AG04450 (cell line): ENCODE results near the gene SLC39A11. TPM values are rescaled to one million over a fixed set of nuclear protein-coding genes. Genes with fewer than 3 reads are reported as not detected.
"Not testable (repeated sequence)": the region's sequence is repeated elsewhere in the genome, so short reads cannot be mapped to it uniquely, and the experiment has no call there.

Experiments used
- CTCF ChIA-PET: fragments of 300-600, 350-600 bp; formaldehyde crosslinking; extraction: SDS; loops from one replicate; lab custom pipeline; 2022; ENCODE audit warnings: antibody characterized with exemption, inconsistent platforms; lab: Charles Lee
- POLR2A ChIA-PET: fragments of 350-600 bp; formaldehyde crosslinking; extraction: SDS; loops from one replicate; lab custom pipeline; 2021; ENCODE audit warnings: antibody characterized with exemption, inconsistent platforms; lab: Yijun Ruan, JAX
- DNase-seq: peaks from one replicate; pipeline ENCODE4 v3.0.0-alpha.2; 2011; ENCODE audit warnings: low read depth, low spot score
- H3K27ac ChIP-seq: one replicate; pipeline ENCODE4 v1.5.1; 2012; ENCODE audit warnings: low read depth, low read length, control low read depth
- H3K27me3 ChIP-seq: one replicate; pipeline ENCODE4 v1.6.0; 2012; ENCODE audit warnings: low read length; ENCODE audit not compliant: control insufficient read depth, insufficient read depth
- H3K4me3 ChIP-seq: 2 replicates; pipeline ENCODE4 v1.5.1; 2011; ENCODE audit warnings: mild to moderate bottlenecking, low read depth, low read length, control low read depth
- H3K9me3 ChIP-seq: 2 replicates; pipeline ENCODE4 v1.5.1; 2012; ENCODE audit warnings: low read length; ENCODE audit not compliant: control insufficient read depth, insufficient read depth
- polyA plus RNA-seq: library from polyadenylated mRNA; depleted of rRNA; stranded (reverse); fragments of >200 nt; gene quantifications from 2 replicates; pipeline ENCODE4 v1.2.3, GENCODE V29; 2011
- TF ChIP-seq, protein P1 (sequence below): IDR thresholded peaks from 2 replicates; pipeline ENCODE4 v1.5.1; 2011; ENCODE audit warnings: low read depth, low read length, control low read depth, inconsistent platforms

SLC39A11 gene
- polyA plus RNA-seq, 1 experiment = 18.0 TPM

DNA sequence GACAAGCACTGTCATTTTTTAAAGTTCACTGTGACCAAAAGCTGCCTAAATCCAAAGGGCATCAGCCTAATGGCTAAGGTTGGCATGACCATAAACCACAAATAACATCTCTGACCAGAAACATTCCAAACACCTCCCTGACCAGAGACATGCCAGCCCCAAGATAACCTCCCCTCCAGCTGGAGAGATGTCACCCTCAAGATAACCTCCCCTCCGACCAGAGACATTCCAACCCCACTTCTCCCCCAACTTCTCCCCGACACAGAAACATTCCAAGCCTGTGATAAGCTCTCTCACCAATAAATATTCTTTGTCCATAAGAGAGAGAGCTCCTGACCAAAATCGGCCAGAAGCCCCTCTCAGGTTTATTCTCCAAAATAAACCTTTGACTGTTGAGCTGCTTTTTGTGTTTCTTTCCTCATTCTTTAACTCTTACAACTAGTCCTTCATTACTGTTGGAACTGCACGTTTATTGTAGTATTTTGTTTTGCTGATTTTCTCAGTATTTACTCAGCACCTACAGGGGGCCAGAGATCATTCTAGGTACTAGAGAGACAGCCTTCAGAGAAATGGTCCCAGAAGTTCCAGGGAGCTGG is 325.6 kb downstream of the SLC39A11 start:
- Histone ChIP-seq H3K4me3 (no peak overlapping the region), H3K9me3 (peaks cover 5% of the 10 kb centered on the region), H3K27ac (no peak overlapping the region), H3K27me3 (no peaks in the 10 kb centered on the region)
- CTCF ChIA-PET = interaction anchor here (0.5 to 0.6 kb wide), 2 partner anchors 397 to 594 kb away, joined by 5 to 7 read pairs; no protein-coding TSS in a partner anchor
- DNase-seq = no peak
- POLR2A ChIA-PET = interaction anchor here (0.9 kb wide), 1 partner anchor 63 kb away, joined by 3 read pairs; no protein-coding TSS in a partner anchor
- TF ChIP-seq, protein P1, sequence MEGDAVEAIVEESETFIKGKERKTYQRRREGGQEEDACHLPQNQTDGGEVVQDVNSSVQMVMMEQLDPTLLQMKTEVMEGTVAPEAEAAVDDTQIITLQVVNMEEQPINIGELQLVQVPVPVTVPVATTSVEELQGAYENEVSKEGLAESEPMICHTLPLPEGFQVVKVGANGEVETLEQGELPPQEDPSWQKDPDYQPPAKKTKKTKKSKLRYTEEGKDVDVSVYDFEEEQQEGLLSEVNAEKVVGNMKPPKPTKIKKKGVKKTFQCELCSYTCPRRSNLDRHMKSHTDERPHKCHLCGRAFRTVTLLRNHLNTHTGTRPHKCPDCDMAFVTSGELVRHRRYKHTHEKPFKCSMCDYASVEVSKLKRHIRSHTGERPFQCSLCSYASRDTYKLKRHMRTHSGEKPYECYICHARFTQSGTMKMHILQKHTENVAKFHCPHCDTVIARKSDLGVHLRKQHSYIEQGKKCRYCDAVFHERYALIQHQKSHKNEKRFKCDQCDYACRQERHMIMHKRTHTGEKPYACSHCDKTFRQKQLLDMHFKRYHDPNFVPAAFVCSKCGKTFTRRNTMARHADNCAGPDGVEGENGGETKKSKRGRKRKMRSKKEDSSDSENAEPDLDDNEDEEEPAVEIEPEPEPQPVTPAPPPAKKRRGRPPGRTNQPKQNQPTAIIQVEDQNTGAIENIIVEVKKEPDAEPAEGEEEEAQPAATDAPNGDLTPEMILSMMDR = no peak

DNA sequence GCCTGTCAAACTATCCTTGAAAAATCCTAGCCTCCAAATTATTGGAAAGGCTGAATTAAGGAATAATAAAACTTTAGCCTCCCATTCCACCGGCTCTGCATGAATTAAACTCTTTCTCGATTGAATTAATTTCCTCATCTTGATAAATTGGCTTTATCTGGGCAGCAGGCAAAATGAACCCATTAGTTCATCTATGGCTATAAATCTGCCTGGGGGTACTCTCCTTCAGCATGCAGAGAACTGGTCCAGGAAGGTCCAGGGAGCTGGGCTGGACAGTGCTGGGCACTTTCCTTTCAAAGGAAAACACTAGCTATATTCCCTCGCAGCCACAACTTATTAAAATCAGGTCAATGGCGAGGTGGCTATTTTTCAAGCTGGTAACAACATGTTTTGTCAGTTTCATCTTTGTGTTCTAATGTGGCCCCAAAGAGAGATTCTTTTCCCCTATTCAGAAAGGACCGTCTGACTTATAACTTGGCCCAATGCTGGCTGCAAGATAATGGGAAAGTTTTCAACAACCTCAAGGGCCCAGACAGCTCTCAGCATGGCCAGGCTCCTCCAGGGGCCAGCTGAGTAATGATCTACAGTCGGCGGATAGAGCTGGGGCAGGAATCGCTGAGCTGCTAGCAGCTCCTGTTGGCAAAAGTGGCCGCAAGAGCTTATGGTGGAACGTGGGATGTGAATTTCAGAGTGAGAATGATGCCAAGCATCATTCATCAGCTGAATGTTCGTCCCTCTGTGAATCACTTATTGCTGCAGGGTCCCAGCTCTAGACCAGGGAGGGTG is 326.9 kb downstream of the SLC39A11 start:
- no peak overlapping the region for H3K4me3 ChIP-seq
- ChIA-PET CTCF (interaction anchor here (0.9 to 1.9 kb wide), 2 partner anchors 209 to 424 kb away, joined by 3 to 4 read pairs; no protein-coding TSS in a partner anchor), POLR2A (no interaction called here)
- no peak for DNase-seq
- peaks cover 5% of the 10 kb centered on the region for H3K9me3 ChIP-seq
- no peak overlapping the region for H3K27ac ChIP-seq
- no peaks in the 10 kb centered on the region for H3K27me3 ChIP-seq
- TF ChIP-seq, protein P1 = no peak

DNA sequence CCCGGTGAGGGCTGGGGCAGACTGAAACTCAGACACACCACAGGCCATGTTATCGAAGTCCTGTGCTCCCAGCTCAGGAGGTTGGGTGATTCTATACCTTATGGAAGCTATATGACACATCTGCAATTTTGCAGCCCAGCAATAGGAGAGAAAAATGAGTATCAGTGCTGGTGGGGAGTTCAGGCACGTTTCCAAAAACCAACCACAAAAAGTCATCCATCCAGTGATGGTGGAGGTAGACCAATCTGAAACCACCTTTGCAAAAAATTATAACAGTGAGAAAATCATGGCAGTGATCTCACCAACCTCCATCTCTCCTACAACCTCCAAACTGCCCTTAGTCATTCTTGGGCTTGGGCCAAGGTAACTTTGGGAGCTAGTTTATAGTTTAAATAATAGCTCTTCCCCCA is 327.9 kb downstream of the SLC39A11 start:
- TF ChIP-seq, protein P1 = no peak
- Histone ChIP-seq H3K27me3 (no peaks in the 10 kb centered on the region), H3K27ac (no peak overlapping the region), H3K9me3 (peaks cover 5% of the 10 kb centered on the region), H3K4me3 (no peak overlapping the region)
- ChIA-PET POLR2A (interaction anchor here (0.6 kb wide), 1 partner anchor 478 kb away, joined by 5 read pairs; no protein-coding TSS in a partner anchor), CTCF (interaction anchor here (0.9 to 1.9 kb wide), 2 partner anchors 208 to 425 kb away, joined by 3 to 4 read pairs; no protein-coding TSS in a partner anchor)
- DNase-seq = peak; percentile 13

DNA sequence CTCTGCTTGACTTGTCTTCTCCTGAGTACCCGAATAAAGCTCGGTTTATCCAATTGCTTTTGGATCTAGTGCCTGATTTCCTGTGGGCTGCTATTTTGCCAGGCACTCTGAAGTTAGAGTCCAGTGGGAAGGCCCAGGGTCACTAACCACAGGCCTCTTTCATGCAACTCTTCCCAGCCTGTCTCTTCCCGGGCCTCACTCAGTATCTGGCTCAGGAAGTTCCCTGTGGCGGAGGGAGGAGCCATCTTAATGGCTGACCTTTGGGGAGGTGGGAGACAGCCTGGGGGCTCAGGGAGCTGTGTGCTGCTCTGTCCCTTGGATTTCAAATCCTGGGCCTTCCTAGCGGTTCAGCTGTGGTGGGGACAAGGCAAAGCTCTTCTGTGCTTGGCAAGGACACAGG is 328.5 kb downstream of the SLC39A11 start:
- no peak for DNase-seq
- TF ChIP-seq, protein P1 = no peak
- ChIA-PET POLR2A (interaction anchor here (0.6 kb wide), 1 partner anchor 479 kb away, joined by 5 read pairs; no protein-coding TSS in a partner anchor), CTCF (no interaction called here)
- Histone ChIP-seq H3K4me3 (no peak overlapping the region), H3K27ac (no peak overlapping the region), H3K9me3 (peaks cover 5% of the 10 kb centered on the region), H3K27me3 (no peaks in the 10 kb centered on the region)

DNA sequence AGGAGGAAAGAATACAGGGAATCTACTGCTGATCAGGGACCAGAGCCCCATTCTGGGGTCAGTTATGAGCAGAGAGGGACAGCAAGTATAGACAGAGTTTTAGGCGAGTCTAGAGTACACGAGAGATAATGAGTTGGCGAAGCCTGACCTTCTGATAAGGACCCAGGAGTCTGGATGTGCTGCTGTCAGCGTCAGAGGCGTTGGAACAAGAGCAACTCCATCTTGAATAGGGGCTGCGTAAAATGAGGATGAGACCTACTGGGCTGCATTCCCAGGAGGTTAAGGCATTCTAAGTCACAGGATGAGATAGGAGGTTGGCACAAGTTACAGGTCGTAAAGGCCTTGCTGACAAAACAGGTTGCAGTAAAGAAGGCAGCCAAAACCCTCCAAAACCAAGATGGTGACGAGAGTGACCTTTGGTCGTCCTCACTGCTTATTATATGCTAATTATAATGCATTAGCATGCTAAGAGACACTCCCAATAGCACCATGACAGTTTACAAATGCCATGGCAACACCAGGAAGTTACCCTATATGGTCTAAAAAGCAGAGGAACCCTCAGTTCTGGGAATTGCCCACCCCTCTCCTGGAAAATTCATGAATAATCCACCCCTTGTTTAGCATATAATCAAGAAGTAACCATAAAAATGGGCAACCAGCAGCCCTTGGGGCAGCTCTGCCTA is 330.5 kb downstream of the SLC39A11 start:
- POLR2A ChIA-PET, H3K27ac ChIP-seq, CTCF ChIA-PET, H3K27me3 ChIP-seq, DNase-seq, H3K9me3 ChIP-seq, H3K4me3 ChIP-seq: not testable (repeated sequence)
